ENCODE data around the gene DHX58.

GRCh38 chr17:42135151-42135550 is 22.6 kb upstream of the DHX58 start:
- TF ChIP-seq EZH2 (optimal IDR thresholded peaks at IDR 0.05; ENCODE audit: low read depth, low read length) (no peak), CTCF (IDR thresholded peaks at IDR 0.05; ENCODE audit: low read length) (no peak), EZH2phosphoT487 (IDR thresholded peaks at IDR 0.05; ENCODE audit: low read length) (no peak)
